Activated CD4-positive, alpha-beta T cell treated with anti-CD3 and anti-CD28 coated beads, Interleukin-2, amount 50 U/mL, for 24 hours (primary cell): ENCODE measurements around the gene XG.

Source experiments
- DNase-seq, 2 donors: peaks; one replicate each; pipeline ENCODE4 v3.0.0-alpha.2; 2020; ENCODE audit warnings: low read depth in 1 of 2, low spot score in 1 of 2

The XG gene

GRCh38 chrX:2819345-2820135, 67.7 kb downstream of the XG start:
- no peak for DNase-seq

GRCh38 chrX:2820136-2820771, 68.4 kb downstream of the XG start:
- no peak for DNase-seq

GRCh38 chrX:2823795-2824386, 72.1 kb downstream of the XG start:
- no peak for DNase-seq

GRCh38 chrX:2824886-2825285, 73.0 kb downstream of the XG start:
- DNase-seq, result no peak

- no peak for DNase-seq
These were observed 76.6 kb downstream of the XG start, which contains the start of gene GYG2 for GRCh38 chrX:2828344-2828958. TSS of gene GYG2 (plus strand) at chrX:2828930. CDS start at chrX:2830189, 1,259 bp downstream.

DNA sequence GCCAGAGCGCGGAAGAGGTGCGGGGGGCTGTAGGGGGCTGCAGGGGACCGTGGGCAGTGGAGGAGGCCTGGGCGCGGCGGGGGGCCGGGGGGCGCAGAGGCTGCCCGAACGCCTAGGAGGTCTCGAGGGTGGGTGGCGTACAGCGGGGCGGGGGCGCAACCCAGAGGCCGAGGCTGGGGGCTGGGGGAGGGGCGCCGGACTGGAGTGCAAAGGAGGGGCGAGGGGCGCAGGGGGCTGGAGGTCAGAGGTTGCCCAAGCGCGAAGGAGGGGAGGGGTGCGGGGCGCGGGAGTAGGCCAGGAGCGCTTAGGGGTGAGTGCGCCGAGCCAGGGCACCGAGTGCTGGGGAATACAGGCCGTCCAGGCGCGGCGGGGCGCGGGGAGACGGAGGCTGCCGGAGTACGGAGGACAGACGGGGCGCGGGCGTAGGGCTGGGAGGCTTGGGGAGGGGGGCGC, 77.1 kb downstream of the XG start:
- no peak for DNase-seq

DNA sequence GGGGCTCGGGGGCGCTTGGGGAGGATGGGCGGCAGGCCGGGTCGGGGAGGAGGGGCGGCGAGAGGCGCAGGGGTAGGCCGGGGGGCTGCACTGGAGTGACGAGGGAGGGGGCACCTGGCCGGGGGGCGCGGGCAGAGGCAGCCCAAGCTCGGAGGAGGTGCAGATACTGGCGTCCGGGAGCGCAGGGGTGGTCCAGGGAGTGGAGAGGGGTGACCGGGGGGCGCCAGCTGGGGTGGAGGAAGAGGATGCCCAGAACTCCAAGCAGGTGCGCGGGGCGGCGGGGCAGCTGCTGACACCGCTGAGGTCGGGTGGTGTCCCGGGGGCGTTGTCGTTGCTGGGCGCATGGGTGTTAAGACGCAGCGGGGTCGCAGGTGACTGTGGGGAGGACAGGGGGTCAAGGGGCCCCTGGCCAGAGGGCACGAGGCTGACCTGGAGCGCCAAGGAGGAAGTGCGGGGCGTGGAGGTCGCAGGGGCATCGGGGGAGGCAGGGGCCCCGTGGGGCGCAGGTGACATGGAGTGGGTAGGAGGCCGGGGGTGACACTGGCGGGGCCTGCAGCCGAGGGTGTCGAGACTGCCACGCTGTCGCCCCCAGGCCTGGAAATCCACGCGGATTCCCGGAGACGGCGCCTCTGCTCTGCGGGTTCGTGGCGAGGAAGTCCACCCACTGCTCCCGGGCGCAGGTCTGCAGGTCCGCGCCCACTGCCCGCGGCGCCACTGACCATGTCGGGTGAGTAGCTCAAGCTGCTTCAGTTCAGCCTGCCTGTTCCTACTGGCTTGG, 77.8 kb downstream of the XG start:
- DNase-seq, result no peak

DNA sequence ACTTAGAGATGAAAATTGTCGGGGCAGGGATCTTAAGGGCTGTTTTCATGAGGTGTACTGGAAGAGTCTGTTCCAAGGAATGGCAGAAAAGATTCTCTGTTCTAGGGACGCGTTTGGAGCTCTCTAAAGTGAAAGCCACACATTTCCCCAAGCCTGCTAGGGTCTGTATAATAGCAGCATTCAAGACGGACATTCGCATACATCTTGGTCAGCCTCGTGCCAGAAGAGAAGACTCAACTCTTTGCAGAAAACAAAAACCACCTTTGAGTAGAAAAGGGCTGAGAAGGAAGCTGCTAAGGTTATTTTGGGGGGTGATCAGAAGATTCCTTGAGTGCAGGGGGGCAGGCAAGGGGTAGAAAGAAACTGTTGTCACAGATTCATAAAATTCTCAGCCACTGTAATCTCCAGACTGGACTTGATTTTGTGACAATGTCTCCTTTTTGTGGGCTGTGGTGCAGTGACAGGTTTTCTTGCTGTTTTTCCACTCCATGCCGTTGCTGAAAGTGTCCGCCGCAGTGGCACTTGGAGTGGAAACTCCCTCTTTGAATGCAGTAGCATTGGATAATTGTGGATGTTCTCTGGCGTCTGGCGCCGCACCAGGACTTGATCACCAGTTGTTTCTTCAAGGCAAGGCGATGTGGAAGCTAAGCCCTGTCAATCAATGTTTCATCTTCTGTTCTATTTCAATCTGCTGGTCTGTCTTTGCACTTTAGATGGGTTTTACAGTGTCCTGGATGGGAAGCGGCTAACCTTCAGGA, 79.8 kb downstream of the XG start:
- DNase-seq, result no peak

- DNase-seq, result no peak
These were observed 86.1 kb downstream of the XG start for GRCh38 chrX:2837961-2838360.

- no peak for DNase-seq
These were observed 89.1 kb downstream of the XG start for GRCh38 chrX:2840961-2841360.

DNA sequence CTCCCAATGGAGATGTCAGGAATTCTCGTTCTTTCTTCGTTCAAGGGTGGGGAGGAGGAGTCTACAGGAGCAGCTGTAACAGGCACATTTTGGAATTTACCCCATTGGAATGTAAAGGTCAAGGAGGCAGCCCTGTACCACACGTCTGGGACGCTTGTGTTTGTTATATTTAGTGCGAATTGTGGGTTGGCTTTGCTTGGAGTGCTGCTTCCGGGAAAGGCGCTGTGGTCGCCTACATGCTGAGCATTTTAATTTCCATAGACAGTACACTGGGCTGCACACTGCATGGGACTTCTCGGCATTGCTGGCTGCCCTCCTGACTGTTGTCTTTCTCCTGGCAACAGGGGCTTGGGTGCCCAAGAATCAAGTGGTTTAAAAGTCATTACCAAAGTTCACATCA, 89.7 kb downstream of the XG start:
- no peak for DNase-seq

DNA sequence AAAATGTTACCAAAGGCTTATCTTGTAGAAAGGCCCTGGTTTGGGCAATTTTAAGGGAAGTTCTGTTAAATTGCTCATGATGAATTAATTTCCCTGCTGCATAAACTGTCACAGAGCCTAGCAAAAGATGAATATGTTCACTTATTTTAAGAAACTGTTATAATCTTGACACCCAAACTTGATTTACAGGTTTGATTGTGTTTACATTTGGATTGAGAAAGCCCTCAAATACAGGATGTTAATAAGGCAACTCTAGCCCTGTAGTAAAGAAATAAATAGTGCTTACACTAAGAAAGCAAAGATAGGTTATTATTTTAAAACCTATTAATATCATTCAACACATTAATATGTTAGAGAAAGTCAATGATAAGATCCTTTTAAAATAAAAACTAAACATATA, 95.2 kb downstream of the XG start:
- DNase-seq, result no peak

- DNase-seq, result no peak
These were observed 97.0 kb downstream of the XG start for GRCh38 chrX:2848871-2849301.

DNA sequence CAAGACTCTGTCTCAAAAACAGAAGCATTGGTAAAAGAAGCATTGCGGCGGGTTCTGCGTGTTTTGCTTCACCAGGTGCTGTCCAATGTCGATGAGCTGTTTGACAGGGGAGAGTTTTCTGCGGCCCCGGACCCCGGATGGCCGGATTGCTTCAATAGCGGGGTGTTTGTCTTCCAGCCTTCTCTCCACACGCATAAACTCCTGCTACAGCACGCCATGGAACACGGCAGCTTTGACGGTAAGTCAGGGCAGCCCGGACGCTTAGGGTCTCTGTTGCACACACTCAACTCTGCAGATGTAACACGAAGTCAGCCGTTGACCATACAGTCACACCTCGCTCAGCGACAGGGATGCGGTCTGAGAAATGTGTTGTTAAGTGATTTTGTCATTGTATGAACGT, 103.1 kb downstream of the XG start:
- DNase-seq, result no peak

GRCh38 chrX:2855761-2856160, 103.9 kb downstream of the XG start:
- DNase-seq, result no peak

- DNase-seq, result no peak
These were observed 105.7 kb downstream of the XG start for GRCh38 chrX:2857566-2857965.

DNA sequence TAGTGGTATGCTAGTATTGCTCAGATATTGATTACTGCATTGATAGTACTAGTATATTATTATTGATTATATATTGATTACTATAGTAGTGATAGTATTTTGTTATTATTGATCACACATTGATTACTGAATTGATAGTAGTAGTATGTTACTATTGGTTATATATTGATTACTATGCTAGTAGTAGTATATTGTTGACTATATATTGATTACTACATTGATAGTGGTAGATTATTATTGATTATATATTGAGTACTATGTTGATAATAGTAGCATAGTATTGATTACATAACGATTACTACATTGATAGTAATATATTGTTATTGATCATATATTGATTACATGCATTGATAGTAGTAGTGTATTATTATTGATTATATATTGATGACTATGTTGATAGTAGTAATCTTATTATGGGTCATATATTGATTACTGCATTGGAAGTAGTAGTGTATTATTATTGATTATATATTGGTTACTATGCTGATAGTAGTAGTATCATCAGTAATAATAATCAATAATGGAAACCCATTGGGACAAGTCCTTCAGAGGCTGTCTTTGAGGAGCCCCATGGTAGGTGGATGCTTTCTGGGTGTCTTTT, 107.5 kb downstream of the XG start:
- DNase-seq, result no peak

GRCh38 chrX:2862404-2862803, 110.6 kb downstream of the XG start:
- no peak for DNase-seq

GRCh38 chrX:2863646-2864045, 111.8 kb downstream of the XG start:
- DNase-seq, result no peak
